D721Med (cell line): ENCODE results near the gene NELFA.

Experiments
- DNase-seq: peaks from one replicate; pipeline ENCODE4 v3.0.0; 2011; ENCODE audit warnings: low spot score; ENCODE audit not compliant: insufficient read length
- FAIRE-seq: peaks from 2 replicates; lab custom pipeline; 2011; peaks lifted over from hg19 to GRCh38; lab: Jason Lieb, UNC
- CTCF ChIP-seq: IDR thresholded peaks from 2 replicates; pipeline ENCODE4 v1.5.1; 2012; ENCODE audit warnings: mild to moderate bottlenecking, control low read depth; ENCODE audit not compliant: insufficient read depth; ENCODE audit errors: missing control alignments

NELFA gene

GRCh38 chr4:1970926-1971325 lies 37.8 kb downstream of the NELFA start:
- DNase-seq (no peak), FAIRE-seq (no peak)
- TF ChIP-seq CTCF = no peak

GRCh38 chr4:1969928-1970723 lies 38.6 kb downstream of the NELFA start:
- DNase-seq (no peak), FAIRE-seq (no peak)
- no peak for TF ChIP-seq CTCF

GRCh38 chr4:1968686-1969295 lies 40.0 kb downstream of the NELFA start:
- FAIRE-seq (no peak), DNase-seq (no peak)
- TF ChIP-seq CTCF = no peak

GRCh38 chr4:1967512-1968149 lies 41.1 kb downstream of the NELFA start:
- no peak for TF ChIP-seq CTCF
- no peak for DNase-seq
- no peak for FAIRE-seq

- FAIRE-seq = no peak
- no peak for TF ChIP-seq CTCF
- DNase-seq = no peak
These were observed 43.8 kb downstream of the NELFA start for GRCh38 chr4:1964971-1965370.

GRCh38 chr4:1964443-1964842 lies 44.3 kb downstream of the NELFA start:
- no peak for TF ChIP-seq CTCF
- FAIRE-seq (no peak), DNase-seq (no peak)
